ENCODE results near the gene TMC7. TPM values are rescaled to one million over a fixed set of nuclear protein-coding genes. Genes with fewer than 3 reads are reported as not detected.

TMC7 gene
- total RNA-seq, 2 experiments from 2014 or later = not detected

DNA sequence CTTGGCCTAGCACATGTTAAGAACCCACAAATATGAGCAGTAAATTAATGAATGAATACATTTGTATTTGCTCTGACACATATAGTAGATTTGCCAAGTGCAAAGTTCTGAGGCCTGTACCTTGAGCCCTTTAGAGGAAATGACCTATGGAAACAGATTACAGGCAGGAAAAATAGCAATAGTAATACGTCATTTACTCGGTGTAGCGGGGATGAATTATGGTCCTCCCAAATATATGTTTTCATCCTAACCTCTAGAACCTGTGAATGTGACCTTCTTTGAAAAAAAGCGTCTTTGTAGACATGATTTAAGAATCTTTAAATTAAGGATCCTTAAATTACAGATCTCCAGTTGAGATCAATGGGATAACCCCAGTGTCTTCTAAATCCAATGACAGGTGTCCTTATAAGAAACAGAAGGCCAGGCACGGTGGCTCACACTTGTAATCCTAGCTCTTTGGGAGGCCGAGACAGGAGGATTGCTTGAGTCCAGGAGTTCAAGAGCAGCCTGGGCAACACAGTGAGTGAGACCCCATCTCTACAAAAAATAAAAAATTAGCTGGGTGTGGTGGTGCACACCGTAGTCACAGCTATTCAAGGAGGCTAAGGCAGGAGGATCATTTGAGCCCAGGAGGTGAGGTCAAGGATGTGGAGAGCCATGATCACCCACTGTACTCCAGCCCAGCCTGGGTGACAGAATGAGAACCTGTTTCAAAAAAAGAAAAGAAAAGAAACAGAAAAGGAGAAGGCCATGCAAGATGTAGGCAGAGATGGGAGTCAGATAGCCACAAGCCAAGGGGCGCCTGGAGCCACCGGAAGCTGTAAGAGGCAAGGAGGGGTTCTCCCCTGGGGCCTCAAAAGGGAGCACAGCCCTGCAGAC lies 124.9 kb downstream of the TMC7 start:
- no peak for DNase-seq
- H3K36me3 Mint-ChIP-seq (ENCODE audit: low read depth) = no peaks in the 10 kb centered on the region
- ATAC-seq = no peak
- intact Hi-C loops (cut with micrococcal nuclease) = no loop called here
- TF ChIP-seq CTCF (IDR thresholded peaks at IDR 0.05) = no peak
- H3K4me1 Mint-ChIP-seq (ENCODE audit: low read depth) = peaks cover 5% of the 10 kb centered on the region
- H3K9me3 Mint-ChIP-seq = no peaks in the 10 kb centered on the region
- ChIA-PET CTCF (no interaction called here), POLR2A (no interaction called here)
- no peak overlapping the region for H3K27ac Mint-ChIP-seq
- H3K4me3 Mint-ChIP-seq = no peak overlapping the region
- peaks cover 17% of the 10 kb centered on the region for H3K27me3 Mint-ChIP-seq

DNA sequence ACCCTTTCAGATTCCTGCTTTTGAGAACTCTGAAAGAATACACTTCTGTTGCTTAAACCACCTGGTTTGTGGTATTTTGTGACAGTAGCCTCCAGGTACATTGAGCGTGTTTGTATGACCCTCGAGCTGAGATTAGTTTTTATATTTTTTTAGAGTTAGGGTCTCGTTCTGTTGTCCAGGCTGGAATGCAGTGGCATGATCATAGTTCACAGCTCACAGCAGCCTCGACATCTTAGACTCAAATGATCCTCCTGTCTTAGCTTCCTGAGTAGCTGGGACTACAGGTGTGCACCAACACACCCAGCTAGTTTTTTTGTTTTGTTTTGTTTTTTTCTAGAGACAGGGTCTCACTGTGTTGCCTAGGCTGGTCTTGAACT lies 125.5 kb downstream of the TMC7 start:
- intact Hi-C loops (cut with micrococcal nuclease) = no loop called here
- H3K4me3 Mint-ChIP-seq = no peak overlapping the region
- H3K27me3 Mint-ChIP-seq = peaks cover 17% of the 10 kb centered on the region
- POLR2A ChIA-PET = no interaction called here
- ATAC-seq (no peak), DNase-seq (no peak)
- no peak for TF ChIP-seq CTCF (IDR thresholded peaks at IDR 0.05)
- no peak overlapping the region for H3K27ac Mint-ChIP-seq
- CTCF ChIA-PET = no interaction called here
- H3K4me1 Mint-ChIP-seq (ENCODE audit: low read depth) = peaks cover 5% of the 10 kb centered on the region
- no peaks in the 10 kb centered on the region for H3K9me3 Mint-ChIP-seq
- no peaks in the 10 kb centered on the region for H3K36me3 Mint-ChIP-seq (ENCODE audit: low read depth)

GRCh38 chr16:19110537-19111360 lies 127.0 kb downstream of the TMC7 start:
- ChIA-PET CTCF (no interaction called here), POLR2A (no interaction called here)
- Mint-ChIP-seq H3K4me3 (no peak overlapping the region), H3K36me3 (ENCODE audit: low read depth) (peaks cover 2% of the 10 kb centered on the region), H3K9me3 (no peaks in the 10 kb centered on the region), H3K4me1 (ENCODE audit: low read depth) (peaks cover 5% of the 10 kb centered on the region), H3K27me3 (peaks cover 20% of the 10 kb centered on the region), H3K27ac (no peak overlapping the region)
- DNase-seq (no peak), ATAC-seq (no peak)
- no peak for TF ChIP-seq CTCF (IDR thresholded peaks at IDR 0.05)
- intact Hi-C loops (cut with micrococcal nuclease) = no loop called here

DNA sequence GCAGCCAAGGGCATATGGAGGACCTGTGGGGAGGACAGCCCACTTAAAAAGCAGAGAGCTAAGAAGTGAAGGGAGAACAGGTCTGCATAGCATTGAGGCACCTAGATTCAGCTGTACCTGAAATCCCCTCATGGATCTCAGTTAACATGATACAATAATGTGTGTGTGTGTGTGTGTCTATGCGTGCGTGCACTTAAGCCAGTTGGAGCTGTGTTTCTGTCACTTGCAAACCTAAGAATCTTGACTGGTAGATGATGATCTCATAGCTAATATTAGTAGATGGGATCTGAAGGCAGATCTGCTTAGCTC lies 128.3 kb downstream of the TMC7 start:
- DNase-seq = no peak
- intact Hi-C loops (cut with micrococcal nuclease) = no loop called here
- Mint-ChIP-seq H3K9me3 (no peaks in the 10 kb centered on the region), H3K4me1 (ENCODE audit: low read depth) (peaks cover 9% of the 10 kb centered on the region), H3K27me3 (peaks cover 22% of the 10 kb centered on the region), H3K36me3 (ENCODE audit: low read depth) (peaks cover 2% of the 10 kb centered on the region), H3K27ac (no peak overlapping the region), H3K4me3 (no peak overlapping the region)
- CTCF ChIA-PET = interaction anchor here (1.5 kb wide), 1 partner anchor 26 kb away, joined by 10 read pairs; no protein-coding TSS in a partner anchor
- TF ChIP-seq CTCF (IDR thresholded peaks at IDR 0.05) = no peak
- POLR2A ChIA-PET = no interaction called here
- ATAC-seq = no peak

Other genes starting within 250 kb of the TMC7 start
- 1,000 to 10,000 TPM; 2,201 to 2,213 TPM for gene RPS15A, start 193.6 kb upstream of the TMC7 start, total RNA-seq
- 10 to 100 TPM; 97.0 to 97.3 TPM for gene ARL6IP1, start 182.4 kb upstream of the TMC7 start, total RNA-seq
- gene SMG1, start 57.5 kb upstream of the TMC7 start, total RNA-seq = 100 to 1,000 TPM; 103 to 108 TPM
- gene COQ7, start 83.7 kb downstream of the TMC7 start, total RNA-seq = 10 to 100 TPM; 16.9 to 19.2 TPM
- 1 to 10 TPM; 1.3 to 1.9 TPM for gene ITPRIPL2, start 130.0 kb downstream of the TMC7 start, total RNA-seq
- under 1 TPM in 1 of 2 experiments, not detected in 1; 0.59 TPM for gene SYT17, start 184.3 kb downstream of the TMC7 start, total RNA-seq

Data from activated CD8-positive, alpha-beta T cell treated with anti-CD3 and anti-CD28 coated beads for 36 hours (primary cell).